ENCODE data around the gene CALCOCO1. TPM values are rescaled to one million over a fixed set of nuclear protein-coding genes. Genes with fewer than 3 reads are reported as not detected.

Gene CALCOCO1
- total RNA-seq, 2 donors from 2014 or later = 35.4 to 36.2 TPM

- Mint-ChIP-seq H3K9me3 (no peaks in the 10 kb centered on the region), H3K27ac (no peak overlapping the region), H3K36me3 (no peaks in the 10 kb centered on the region)
- ATAC-seq (no peak), DNase-seq (ENCODE audit: low spot score in 2 of 2) (no peak)
Observed at GRCh38 chr12:53755451-53755891, 28.2 kb upstream of the CALCOCO1 start.

DNA sequence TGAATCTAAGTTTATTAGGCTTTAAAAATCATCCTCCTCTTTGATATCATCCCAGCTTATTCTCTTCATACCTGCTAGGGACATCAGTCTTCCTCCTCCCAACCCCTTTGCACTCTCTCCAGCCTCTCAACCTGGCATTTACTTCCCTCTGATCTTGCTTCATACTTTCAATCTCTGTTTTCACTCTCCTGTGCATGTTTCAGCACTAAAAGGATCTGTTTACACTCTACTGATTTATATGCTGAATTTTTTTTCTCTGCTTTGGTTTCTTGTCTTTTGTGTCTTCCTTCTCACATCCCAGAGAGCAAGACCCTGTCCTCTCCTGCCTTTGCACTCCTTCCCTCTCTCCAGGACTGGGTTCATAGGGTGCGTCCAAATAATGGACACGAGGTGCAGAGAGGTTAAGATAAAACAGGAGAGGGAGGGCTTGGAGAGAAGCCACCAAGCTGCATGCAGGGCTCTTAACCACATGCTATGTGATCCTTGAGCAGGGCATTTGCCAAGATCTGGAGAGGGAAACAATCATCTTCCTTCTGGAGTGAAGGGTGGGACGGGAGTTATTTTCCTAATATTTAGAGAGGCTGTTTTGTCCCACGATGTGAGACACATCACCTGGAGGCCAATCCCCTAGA lies 27.5 kb upstream of the CALCOCO1 start:
- Mint-ChIP-seq H3K27ac (no peak overlapping the region), H3K36me3 (no peaks in the 10 kb centered on the region), H3K9me3 (no peaks in the 10 kb centered on the region)
- DNase-seq (ENCODE audit: low spot score in 2 of 2) (no peak), ATAC-seq (no peak)

DNA sequence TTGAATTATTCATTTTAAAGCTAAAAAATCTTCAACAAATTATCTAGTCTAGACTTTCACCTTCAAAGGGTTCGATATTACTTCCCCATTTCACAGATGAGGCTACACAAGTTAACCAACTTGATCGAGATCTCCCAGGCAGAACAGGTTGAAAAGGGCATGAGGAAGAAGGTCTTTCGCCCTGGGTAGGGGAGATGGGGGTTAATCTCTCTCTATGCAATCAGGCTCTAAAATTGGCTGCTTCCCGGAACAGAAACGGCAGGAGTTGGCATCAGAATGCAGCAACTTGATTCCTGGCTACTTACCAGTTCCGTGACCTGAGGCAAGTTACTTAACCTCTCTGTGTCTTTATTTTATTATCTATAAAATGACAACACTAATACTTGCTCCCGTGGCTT lies 26.9 kb upstream of the CALCOCO1 start:
- DNase-seq (ENCODE audit: low spot score in 2 of 2) = no peak
- ATAC-seq = no peak
- no peaks in the 10 kb centered on the region for H3K9me3 Mint-ChIP-seq
- no peaks in the 10 kb centered on the region for H3K36me3 Mint-ChIP-seq
- no peak overlapping the region for H3K27ac Mint-ChIP-seq

- DNase-seq (ENCODE audit: low spot score in 2 of 2) (no peak), ATAC-seq (no peak)
- no peak overlapping the region for H3K27ac Mint-ChIP-seq
- no peaks in the 10 kb centered on the region for H3K36me3 Mint-ChIP-seq
- H3K9me3 Mint-ChIP-seq = no peaks in the 10 kb centered on the region
Observed at GRCh38 chr12:53752621-53753020, 25.4 kb upstream of the CALCOCO1 start.

DNA sequence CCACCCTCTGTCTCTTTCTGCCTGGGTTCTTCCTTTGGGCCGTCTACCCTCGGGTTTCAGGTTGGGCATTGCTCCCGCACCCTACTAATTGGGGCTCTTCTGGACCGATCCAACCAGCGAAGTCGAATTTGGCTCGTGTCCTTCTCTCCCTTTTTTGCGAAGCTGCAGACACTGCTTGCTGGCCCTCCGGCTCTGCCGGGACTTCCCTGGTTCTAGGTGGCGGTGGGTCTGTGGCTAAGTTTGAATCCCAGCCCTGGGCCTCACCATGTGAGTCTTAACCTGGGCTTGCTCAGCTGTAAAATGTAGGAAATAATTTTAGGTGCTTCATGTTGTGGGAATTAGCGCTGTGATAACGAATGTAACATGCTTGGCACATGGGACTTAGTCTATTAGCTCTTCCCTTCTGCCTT lies 24.9 kb upstream of the CALCOCO1 start:
- H3K36me3 Mint-ChIP-seq = no peaks in the 10 kb centered on the region
- H3K9me3 Mint-ChIP-seq = no peaks in the 10 kb centered on the region
- ATAC-seq (no peak), DNase-seq (ENCODE audit: low spot score in 2 of 2) (no peak)
- H3K27ac Mint-ChIP-seq = no peak overlapping the region

DNA sequence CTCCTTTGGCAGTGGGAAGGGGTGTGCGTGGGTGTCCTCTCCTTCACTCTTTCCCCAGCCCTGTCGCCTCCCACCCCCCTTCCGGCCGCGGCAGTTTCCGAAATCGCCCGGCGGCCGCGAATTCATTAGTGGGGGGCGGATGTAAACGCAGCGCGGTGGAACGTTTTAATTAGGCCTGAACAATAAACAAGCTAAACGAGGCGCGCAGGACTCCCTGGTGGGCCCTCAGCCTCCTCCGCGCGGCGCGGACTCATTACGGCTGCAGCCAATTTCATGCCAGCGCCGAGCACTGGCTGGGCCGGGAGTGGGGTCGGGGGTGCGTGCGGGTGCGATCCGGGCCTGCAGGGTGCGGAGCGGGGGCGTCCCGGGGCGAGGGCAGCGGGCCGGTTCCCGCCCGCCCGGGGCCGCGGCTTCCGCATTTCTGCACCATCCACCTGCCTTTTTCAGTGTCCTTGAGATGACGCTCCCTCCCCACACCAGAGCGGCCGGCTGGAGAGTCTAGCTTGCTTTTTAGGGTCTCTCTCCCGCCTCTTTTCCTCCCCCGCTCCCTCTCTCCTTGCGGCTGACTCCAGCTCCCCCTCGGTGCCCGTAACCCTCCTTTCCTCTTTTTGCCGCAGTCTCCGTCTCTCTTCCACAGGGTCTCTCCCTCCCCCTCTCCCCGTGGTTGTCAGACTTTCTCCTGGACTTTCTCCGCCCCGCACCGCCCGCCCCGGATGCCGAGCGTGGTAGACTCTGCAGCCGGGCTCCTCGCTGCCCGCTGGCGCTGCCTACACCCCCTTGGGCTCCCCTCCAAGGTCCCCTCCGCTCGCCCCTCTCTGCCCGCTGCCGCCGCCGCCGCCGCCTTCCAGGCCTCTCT lies 24.3 kb upstream of the CALCOCO1 start, which contains the start of gene CISTR:
CISTR (minus strand) TSS at position 644 of the 856 bp plus-strand sequence.
- peak; percentile 48 to 54 for ATAC-seq
- no peaks in the 10 kb centered on the region for H3K9me3 Mint-ChIP-seq
- peak in 1 of 2 donors; percentile 28 for DNase-seq (ENCODE audit: low spot score in 2 of 2)
- H3K27ac Mint-ChIP-seq = peak within 1 kb of the TSS in 1 of 2 donors; percentile 12
- H3K36me3 Mint-ChIP-seq = no peaks in the 10 kb centered on the region

- DNase-seq (ENCODE audit: low spot score in 2 of 2) = no peak
- peak; percentile 19 to 21 for ATAC-seq
- H3K36me3 Mint-ChIP-seq = no peaks in the 10 kb centered on the region
- peak overlapping the region in 1 of 2 donors; percentile 12 for H3K27ac Mint-ChIP-seq
- H3K9me3 Mint-ChIP-seq = no peaks in the 10 kb centered on the region
Observed at GRCh38 chr12:53750812-53751335, 23.6 kb upstream of the CALCOCO1 start.

DNA sequence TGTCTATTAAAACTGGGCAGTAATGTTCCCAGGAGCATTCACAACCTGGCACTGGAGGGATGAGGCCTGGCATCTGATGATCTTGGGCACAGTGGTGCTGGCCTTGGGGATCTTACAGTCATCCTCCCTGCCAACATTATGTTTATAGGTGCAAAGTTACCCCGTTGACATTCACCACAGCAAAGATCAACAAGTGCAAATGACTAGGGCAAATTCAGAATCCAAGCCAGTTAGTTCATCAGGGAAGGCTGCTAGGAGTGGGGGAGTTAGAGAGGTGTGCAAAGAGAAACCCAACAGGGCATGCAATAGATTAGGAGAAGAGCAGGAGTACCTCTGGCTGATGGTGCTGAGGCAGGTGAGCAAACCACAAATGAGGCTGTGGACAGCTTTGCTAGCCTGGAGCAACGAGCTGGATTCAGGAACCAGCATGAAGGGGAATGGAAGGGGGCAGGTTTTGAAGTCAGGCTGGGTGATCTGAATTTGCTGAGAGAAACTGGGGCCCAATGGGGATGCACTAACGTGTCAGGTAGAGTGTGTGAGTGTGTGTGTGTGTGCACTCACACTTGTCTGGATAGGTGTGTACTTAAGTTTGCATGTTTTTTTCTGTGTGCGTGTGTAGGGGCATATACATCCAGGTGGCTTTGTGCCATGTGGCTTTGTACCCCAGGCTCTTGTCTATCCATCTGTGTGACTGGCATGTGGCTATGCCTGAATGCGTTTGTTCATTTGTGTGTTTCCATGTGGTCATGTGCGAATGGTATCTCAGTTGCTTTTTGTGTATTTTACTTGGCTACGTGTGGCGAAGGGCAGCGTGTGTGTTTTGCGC lies 22.9 kb upstream of the CALCOCO1 start:
- ATAC-seq = no peak
- Mint-ChIP-seq H3K36me3 (no peaks in the 10 kb centered on the region), H3K27ac (peak overlapping the region in 1 of 2 donors; percentile 12), H3K9me3 (no peaks in the 10 kb centered on the region)
- no peak for DNase-seq (ENCODE audit: low spot score in 2 of 2)

GRCh38 chr12:53748072-53748840 lies 21.0 kb upstream of the CALCOCO1 start:
- ATAC-seq (no peak), DNase-seq (ENCODE audit: low spot score in 2 of 2) (no peak)
- Mint-ChIP-seq H3K9me3 (no peaks in the 10 kb centered on the region), H3K36me3 (no peaks in the 10 kb centered on the region), H3K27ac (no peak overlapping the region)

DNA sequence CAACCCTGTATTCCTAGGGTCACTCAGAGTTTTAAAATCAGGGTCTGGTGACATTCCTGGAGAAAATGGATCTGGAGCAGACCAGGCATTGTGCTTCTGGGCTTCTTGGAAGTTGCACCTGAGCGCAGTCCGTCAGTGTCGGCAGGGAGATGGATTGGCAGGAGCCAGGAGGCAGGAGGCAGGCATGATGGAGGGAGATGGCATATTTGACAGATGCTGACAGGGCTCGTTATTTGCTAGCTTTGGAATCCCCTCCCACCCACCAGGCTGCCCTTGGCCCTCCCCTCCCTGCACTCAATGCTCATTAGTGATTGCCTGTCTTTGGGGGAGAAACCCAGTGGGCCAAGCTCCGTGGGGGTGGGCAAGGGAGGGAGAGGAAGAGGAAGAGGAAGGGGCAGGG lies 19.8 kb upstream of the CALCOCO1 start:
- H3K27ac Mint-ChIP-seq = no peak overlapping the region
- H3K36me3 Mint-ChIP-seq = no peaks in the 10 kb centered on the region
- ATAC-seq = peak in 1 of 2 donors; percentile 4
- DNase-seq (ENCODE audit: low spot score in 2 of 2) = no peak
- H3K9me3 Mint-ChIP-seq = no peaks in the 10 kb centered on the region

- Mint-ChIP-seq H3K27ac (no peak overlapping the region), H3K9me3 (no peaks in the 10 kb centered on the region), H3K36me3 (no peaks in the 10 kb centered on the region)
- peak; percentile 82 to 89 for DNase-seq (ENCODE audit: low spot score in 2 of 2)
- ATAC-seq = peak; percentile 85 to 88
Observed at GRCh38 chr12:53746592-53747092, 19.4 kb upstream of the CALCOCO1 start.

DNA sequence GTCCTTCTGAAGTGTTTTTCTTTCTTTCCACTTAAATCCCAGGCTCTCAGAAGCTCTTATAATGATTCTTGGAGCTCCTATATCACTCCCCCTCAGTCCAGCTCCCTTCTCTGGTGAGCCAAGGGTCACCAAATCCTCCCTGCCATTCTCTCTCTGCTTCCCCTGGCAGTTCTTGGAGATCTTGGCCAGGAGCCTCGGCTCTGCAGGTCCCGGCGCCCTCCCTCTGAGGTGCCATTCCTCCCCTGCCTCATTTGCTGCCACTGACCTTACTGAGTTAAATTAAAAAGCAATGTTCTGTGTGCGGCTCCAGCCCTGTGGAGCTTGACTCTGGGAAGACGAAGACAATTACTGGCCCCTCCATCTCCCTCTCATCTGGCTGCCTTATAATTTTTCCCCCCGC lies 17.5 kb upstream of the CALCOCO1 start:
- no peaks in the 10 kb centered on the region for H3K9me3 Mint-ChIP-seq
- DNase-seq (ENCODE audit: low spot score in 2 of 2) (no peak), ATAC-seq (no peak)
- no peaks in the 10 kb centered on the region for H3K36me3 Mint-ChIP-seq
- no peak overlapping the region for H3K27ac Mint-ChIP-seq

GRCh38 chr12:53744130-53744441 lies 16.8 kb upstream of the CALCOCO1 start:
- ATAC-seq = no peak
- no peak overlapping the region for H3K27ac Mint-ChIP-seq
- H3K36me3 Mint-ChIP-seq = no peaks in the 10 kb centered on the region
- no peaks in the 10 kb centered on the region for H3K9me3 Mint-ChIP-seq
- no peak for DNase-seq (ENCODE audit: low spot score in 2 of 2)

- DNase-seq (ENCODE audit: low spot score in 2 of 2) (peak in 1 of 2 donors; percentile 71), ATAC-seq (peak; percentile 64 to 66)
- no peaks in the 10 kb centered on the region for H3K9me3 Mint-ChIP-seq
- H3K27ac Mint-ChIP-seq = no peak overlapping the region
- no peaks in the 10 kb centered on the region for H3K36me3 Mint-ChIP-seq
Observed at GRCh38 chr12:53743266-53744129, 16.2 kb upstream of the CALCOCO1 start.

DNA sequence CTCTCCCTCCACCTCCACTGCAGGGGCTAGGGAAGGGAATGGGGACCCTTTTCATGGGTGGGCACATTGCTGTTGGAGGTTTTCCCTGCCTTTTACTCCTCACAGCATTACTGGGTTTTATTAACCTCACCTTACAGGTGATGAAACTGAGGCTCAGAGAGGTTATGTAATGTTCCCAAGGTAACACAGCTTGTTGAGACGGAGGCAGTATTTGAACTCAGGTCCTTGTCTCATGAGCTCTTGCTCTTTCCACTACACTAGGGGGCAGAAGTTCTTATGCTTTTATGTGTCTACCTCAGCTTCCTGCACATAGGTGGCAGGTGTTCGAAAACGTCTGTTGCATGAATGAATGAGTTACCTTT lies 12.9 kb upstream of the CALCOCO1 start:
- DNase-seq (ENCODE audit: low spot score in 2 of 2) (no peak), ATAC-seq (no peak)
- Mint-ChIP-seq H3K9me3 (no peaks in the 10 kb centered on the region), H3K27ac (no peak overlapping the region), H3K36me3 (no peaks in the 10 kb centered on the region)

All from activated naive CD4-positive, alpha-beta T cell treated with anti-CD3 and anti-CD28 coated beads, Interleukin-2, amount 50 U/mL, for 72 hours (primary cell).